Bronchial epithelial cell (primary cell): ENCODE measurements around the gene CLN6. TPM values are rescaled to one million over a fixed set of nuclear protein-coding genes. Genes with fewer than 3 reads are reported as not detected.

Experiments
- DNase-seq: peaks from one replicate; pipeline ENCODE4 v3.0.0-alpha.2; 2010; ENCODE audit warnings: low read depth
- FAIRE-seq: peaks from 2 replicates; lab custom pipeline; 2011; peaks lifted over from hg19 to GRCh38; lab: Jason Lieb, UNC
- H3K27me3 ChIP-seq: 2 replicates; pipeline ENCODE4 v1.5.1; 2011; ENCODE audit warnings: low read length; ENCODE audit not compliant: control insufficient read depth, insufficient read depth
- H3K36me3 ChIP-seq: 2 replicates; pipeline ENCODE4 v1.5.1; 2011; ENCODE audit warnings: low read length; ENCODE audit not compliant: control insufficient read depth, insufficient read depth
- H3K4me3 ChIP-seq: 2 replicates; pipeline ENCODE4 v1.5.1; 2011; ENCODE audit warnings: mild to moderate bottlenecking, low read depth, low read length, control low read depth
- CTCF ChIP-seq: IDR thresholded peaks from 2 replicates; pipeline ENCODE4 v1.5.1; 2011; ENCODE audit warnings: mild to moderate bottlenecking, moderate library complexity, low read length, control low read depth, inconsistent platforms; ENCODE audit not compliant: insufficient read depth, severe bottlenecking
- total RNA-seq: library from RNA; depleted of rRNA; stranded (reverse); fragments of >200 nt; gene quantifications from 2 replicates; pipeline ENCODE4 v1.2.1, GENCODE V29; 2014

CLN6 gene
- total RNA-seq, 1 donor from 2014 or later: 8.2 TPM

GRCh38 chr15:68197661-68198437 lies 31.7 kb downstream of the CLN6 start:
- no peaks in the 10 kb centered on the region for H3K27me3 ChIP-seq
- no peak for DNase-seq
- no peak for FAIRE-seq
- no peak for TF ChIP-seq CTCF
- peaks cover 4% of the 10 kb centered on the region for H3K36me3 ChIP-seq
- no peak overlapping the region for H3K4me3 ChIP-seq

GRCh38 chr15:68197170-68197492 lies 32.4 kb downstream of the CLN6 start:
- H3K4me3 ChIP-seq: no peak overlapping the region
- FAIRE-seq (peak; percentile 60), DNase-seq (no peak)
- H3K36me3 ChIP-seq: peaks cover 4% of the 10 kb centered on the region
- TF ChIP-seq CTCF: no peak
- H3K27me3 ChIP-seq: no peaks in the 10 kb centered on the region

- DNase-seq (no peak), FAIRE-seq (no peak)
Observed at GRCh38 chr15:68196445-68197169, 32.9 kb downstream of the CLN6 start.

GRCh38 chr15:68195336-68196112 lies 34.0 kb downstream of the CLN6 start:
- Histone ChIP-seq H3K36me3 (peaks cover 4% of the 10 kb centered on the region), H3K27me3 (no peaks in the 10 kb centered on the region), H3K4me3 (no peak overlapping the region)
- DNase-seq (no peak), FAIRE-seq (no peak)
- no peak for TF ChIP-seq CTCF

More at GRCh38 chr15:68196445-68197169, 32.9 kb downstream of the CLN6 start:
- no peak overlapping the region for H3K4me3 ChIP-seq
- H3K27me3 ChIP-seq: no peaks in the 10 kb centered on the region
- TF ChIP-seq CTCF: no peak
- H3K36me3 ChIP-seq: peaks cover 4% of the 10 kb centered on the region

GRCh38 chr15:68192804-68193486 lies 36.6 kb downstream of the CLN6 start:
- H3K27me3 ChIP-seq: no peaks in the 10 kb centered on the region
- no peak for DNase-seq
- peak; percentile 62 for FAIRE-seq
- no peak for TF ChIP-seq CTCF
- peaks cover 5% of the 10 kb centered on the region for H3K36me3 ChIP-seq
- H3K4me3 ChIP-seq: no peak overlapping the region
